Measurements from ENCODE around the gene BRINP2.

Gene BRINP2

DNA sequence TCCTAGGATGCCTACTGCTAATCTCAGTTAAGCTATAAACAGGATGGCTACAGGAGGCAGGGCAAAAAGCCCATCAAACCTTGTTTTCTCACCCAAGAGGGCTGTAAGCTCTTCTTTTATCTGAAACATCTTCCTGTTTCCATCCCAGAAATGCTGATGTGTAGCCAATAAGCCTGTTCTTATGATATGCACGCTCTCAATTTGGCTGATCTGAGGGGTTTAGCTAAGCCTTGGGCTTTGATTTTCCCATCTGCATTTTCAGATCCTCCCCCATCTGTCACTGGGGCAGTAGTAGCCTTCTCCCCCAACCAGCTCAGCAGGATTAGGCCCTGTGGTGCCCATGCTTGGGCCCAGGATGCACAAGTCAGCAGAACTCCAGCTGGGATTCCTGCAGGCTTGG, 105.0 kb downstream of the BRINP2 start:
- DNase-seq (ENCODE audit: low spot score), result no peak

DNA sequence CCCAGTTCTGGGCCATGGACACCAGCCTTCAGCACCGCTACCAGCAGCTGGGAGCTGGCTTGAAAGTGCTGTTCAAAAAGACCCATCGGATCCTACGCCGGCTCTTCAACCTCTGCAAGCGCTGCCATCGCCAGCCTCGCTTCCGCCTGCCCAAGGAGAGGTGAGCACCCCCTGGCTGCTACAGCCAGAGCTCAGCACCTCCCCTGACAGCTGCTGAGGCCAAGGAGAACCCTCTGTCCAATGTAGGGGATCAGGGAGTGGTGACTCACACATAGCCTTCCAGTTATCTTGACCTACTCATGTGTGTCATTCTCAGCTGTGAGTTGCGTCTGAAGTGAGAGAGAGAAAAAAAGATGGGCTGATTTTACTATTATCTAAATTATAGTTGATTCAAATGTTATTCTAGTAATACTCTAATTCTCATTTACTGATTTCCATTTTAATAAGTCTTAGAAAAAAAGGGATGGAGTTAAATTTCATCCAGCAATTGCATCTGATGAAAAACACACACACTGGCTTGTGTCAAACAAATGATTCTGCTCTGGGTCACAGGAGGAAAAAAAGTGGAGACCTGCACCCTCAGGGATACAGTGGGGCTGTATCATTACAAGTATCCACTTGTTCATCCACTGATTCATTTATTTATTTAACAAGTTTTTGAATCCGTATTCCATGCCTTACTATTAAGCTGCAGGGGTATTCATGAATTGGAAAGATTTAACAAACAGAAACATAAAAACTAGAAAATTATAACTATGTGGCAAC, 108.0 kb downstream of the BRINP2 start:
- DNase-seq (ENCODE audit: low spot score), result no peak

DNA sequence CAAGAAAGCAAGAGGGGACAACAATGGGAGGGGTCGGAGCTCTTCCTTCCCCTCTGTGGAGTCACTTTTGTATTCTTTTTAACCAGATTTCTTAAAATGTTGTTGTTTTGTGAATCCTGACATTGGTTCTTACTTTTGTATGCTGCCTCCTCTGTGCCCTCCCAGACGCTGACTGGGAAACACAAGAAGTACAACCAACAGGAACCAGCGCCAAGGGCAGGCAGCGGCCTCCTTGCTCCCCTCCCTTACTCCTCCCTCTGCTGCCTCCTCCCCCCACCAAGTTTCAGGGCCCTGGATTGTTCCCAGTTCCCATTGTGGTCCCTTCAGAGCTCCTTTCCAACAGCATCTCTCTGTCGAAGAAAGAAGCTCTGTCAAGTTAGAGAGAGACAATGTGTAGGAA, 111.1 kb downstream of the BRINP2 start:
- no peak for DNase-seq (ENCODE audit: low spot score)

DNA sequence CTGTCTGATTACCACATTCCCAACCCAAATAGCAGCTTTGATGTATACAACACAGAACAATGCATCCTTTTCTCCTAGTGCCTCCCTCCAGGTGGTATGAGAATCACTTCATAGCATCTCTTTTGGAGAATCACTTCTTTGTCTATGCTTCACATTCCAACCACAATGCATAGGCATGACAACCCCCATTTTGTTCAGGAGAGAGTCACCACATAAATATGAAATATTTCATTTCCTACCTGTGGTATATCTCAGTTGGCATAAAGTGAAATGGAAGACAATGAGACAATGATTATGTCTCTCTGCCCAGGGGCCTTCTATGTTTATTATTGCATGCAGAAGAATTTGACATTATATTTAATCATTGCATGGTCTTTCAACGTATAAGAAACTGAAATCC, 112.2 kb downstream of the BRINP2 start:
- DNase-seq (ENCODE audit: low spot score), result no peak

DNA sequence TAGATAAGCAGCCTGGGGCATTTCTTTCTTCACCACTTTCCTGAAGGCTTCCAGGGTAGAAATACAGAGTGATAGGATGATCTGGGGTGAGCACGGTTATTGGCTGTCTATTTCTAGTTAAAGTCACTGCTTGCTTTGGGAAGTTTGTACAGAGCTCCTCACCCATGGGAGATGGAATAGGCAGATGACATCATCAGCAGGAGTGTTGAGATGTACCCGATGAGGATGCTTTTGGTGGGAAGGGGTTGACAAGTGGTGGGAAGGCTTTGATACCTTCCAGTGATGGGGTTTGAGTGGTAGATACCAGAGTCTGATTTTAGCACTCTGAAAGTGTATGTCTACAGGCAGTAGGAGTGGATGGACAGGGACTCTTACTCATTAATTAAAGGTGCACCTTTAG, 112.6 kb downstream of the BRINP2 start:
- DNase-seq (ENCODE audit: low spot score), result no peak

DNA sequence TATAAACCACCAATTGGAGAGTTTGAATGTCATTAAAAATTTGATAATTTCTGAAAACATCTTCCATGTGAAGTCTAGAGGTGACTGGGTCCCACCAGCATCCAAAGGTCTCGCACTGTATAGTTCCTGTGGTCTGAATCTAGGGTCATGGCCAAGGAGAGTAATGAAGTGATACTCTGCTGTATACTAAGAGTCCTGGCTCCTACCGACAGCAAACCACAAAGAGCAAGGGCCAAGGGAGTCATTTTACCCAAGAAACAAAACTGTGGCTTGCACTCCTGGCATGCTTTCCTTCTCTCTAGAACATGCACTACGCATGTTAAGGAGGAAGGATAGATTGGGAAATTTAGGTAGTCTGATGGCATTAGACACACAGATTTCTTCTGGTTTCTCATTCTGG, 115.6 kb downstream of the BRINP2 start:
- no peak for DNase-seq (ENCODE audit: low spot score)

DNA sequence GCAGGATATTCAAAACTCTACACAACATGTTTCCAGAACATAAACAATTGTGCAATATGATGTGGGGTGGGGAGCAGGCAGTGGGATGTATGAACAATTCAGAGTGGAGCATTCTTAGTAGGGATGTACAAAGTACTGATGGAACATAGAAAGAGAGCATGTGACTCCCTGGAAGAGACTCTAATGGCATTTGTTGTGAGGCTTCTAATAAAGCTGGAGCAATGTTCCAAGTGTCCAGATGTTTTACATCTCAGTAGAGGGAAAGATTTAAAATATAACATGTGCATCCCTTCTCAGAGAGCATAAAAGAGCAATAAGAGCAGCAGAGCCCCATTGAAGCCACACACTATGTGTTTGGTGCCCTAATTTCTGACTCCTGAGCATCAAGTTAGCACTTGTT, 116.5 kb downstream of the BRINP2 start:
- DNase-seq (ENCODE audit: low spot score), result no peak

DNA sequence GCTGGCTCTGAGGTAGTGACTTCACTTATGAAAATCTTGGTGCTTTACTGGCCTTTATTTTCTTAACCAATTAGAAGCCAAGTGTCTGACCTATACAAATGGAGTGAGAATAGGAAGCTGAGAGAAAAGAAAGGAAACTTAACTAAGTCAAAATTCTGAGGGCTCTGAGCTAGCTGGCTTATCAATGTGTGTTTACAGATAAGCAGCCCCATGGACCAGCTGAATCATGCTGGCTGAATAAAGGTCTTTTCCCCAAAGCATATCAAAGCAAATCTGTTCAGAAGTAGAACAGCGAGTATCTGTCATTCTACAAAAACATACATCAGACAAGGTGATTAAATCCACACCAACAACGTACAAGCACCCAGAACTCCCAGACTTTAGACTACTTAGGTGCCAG, 117.2 kb downstream of the BRINP2 start:
- DNase-seq (ENCODE audit: low spot score), result no peak

DNA sequence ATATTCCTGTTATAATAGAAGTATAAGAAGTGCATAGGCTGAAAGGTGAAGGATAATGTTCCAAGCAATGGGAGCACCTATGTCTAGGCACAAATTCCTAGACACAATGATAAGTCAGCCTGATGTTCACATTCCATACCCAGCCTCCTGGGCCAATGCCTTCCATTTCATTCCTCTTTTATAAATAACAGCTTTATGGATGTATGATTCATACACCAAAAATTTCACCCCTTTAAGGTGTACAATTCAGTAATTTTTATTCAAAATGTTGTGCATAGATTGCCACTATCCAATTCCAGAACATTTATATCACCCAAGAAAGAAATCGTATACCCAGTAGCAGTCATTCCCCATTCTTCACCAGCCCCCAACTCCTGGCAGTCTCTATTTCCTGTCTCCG, 118.8 kb downstream of the BRINP2 start:
- DNase-seq (ENCODE audit: low spot score), result no peak

DNA sequence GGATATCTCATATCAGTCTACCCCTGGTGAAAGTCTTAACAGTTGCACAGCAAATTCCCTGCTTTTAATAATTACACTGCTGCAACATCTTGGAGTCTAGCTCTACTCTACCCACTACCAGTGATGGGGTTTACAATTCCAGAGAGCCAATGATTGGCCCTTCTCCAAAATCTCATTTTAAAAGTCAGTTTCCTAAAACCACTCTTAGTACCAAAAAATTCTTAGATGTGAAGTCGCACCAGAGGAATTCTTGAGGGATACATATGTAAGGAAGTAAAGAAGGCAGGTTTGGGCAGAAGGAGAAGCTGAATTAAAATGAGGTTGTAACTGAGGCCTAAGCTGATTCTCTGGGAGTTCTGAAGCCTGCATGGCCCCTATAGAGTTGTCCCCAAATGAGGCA, 129.7 kb downstream of the BRINP2 start:
- DNase-seq (ENCODE audit: low spot score), result no peak

DNA sequence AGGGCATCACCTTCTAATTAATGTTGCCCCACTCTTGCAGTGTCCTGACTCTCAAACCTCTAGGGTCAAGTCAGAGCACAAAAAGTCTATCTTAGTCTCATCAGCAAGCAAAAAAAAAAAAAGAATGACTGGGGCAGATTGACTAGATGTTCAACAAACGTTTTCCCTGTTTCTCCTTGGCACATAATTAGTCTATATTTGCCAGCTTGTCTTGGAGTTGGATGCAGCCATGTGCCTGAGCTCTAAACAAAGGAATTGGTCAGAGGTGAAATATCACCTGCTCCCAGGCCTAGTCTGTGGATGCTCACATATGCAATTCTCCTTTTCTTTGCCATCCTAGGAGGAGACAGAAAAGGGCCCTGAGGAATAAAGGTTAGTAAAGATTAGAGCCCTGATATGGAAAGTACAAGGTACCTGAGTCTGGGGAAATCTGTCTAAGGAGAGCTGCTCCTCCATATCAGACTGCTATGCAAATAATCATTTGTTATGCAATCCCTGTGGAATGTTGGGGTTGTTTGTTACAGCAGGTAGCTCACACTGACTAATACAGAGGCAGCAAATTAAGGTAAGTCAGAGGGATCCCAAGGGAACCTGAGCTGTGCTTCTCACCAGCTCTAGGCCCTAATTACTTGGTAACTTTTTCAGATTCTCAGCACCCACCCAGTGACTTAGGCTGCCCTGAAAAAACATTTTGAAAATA, 130.8 kb downstream of the BRINP2 start:
- DNase-seq (ENCODE audit: low spot score), result no peak

DNA sequence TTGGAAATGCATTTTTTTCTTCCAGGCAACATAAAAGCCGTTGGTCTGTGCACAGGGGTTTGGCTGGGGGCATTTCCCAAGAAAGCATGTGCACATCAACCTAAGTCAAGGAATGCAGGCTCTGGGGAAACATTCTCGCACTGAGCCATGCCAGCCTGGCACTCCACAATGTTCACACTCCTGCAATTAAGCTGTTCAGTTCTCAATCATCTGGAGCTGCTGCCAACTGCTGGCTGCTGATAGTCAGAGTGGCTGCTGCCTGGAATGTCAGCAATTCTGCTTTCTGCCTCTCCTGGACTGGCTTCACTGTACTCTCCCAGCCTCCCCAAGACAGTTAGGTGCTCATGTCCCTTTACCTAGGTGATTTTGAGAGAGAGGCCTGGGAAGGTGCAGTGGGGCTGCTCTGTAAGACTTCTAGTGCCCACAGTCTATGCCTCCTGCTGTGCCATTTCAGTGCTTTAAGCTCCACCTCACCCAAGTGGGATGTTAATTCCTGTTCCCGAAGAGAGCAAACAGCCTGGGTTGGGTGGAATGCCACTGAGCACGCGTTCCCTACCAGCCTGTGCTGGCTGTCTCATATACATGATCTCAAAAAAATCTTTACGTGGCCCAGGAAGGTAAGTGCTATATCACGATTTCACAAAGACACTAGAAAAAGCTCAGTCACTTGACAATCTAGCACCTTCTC, 131.7 kb downstream of the BRINP2 start:
- no peak for DNase-seq (ENCODE audit: low spot score)

DNA sequence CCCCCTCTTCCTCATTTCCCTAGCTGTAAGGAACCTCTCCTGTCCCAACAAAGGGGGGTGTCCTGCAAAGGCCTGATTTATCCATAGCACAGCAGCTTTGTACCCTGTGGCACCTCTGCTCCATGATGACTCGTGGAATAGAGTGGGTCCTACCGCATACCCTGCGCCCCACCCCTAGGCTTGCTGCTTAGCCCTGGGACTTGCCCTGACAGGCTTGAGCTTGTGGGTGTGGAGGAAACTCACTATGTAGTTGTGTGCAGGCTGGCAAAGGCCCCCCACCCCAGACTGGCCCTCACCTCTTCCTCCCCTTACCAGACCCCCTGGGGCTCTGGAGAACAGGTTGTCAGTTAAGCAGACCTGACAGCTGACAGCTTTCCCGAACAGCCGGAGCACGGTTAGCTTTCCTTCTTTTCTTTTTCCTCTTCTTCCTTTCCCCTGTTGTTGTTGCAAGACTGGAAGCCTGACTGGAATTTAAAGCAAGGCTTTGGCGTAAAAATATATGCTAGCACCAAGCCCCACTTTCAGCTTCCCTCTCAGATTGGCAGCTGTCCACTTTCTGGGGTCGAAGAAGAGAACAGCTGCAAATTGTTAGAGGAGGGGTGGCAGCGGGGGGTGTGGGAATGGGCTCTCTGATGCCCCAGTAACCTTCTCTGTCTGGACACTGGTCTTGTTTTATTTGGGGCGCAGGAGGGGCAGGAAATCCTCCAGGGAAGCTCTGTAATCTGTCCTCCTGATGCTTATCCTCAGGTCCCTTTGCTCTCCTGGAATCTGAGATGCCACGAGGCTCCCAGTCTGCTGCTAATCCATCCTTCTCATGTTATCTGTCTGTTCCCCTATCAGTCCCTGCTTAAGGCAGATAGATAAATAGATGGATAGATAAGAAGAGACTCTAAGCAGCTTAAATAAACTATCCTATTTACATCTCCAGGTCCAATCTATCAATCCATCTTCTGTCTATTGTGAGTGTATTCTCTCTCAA, 134.6 kb downstream of the BRINP2 start:
- DNase-seq (ENCODE audit: low spot score), result no peak

DNA sequence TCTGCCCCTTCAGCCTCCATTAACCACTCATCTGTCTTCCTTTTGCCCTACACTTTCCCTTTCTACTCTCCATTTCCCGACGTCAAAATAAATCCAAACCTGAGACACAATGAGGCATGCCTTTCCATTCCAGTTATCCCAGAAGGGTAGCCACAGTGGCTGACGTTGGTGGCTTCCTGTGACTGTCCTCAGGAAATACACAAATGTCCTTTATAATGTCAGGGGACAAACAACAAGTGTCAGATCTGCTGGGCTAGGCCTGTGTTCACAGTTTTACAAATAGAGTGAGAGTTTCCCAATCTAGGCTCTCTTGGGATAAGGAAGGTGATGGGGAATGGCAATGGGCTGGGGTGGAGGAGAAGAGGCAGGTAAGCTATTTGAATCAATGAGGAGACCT, 135.3 kb downstream of the BRINP2 start:
- no peak for DNase-seq (ENCODE audit: low spot score)

DNA sequence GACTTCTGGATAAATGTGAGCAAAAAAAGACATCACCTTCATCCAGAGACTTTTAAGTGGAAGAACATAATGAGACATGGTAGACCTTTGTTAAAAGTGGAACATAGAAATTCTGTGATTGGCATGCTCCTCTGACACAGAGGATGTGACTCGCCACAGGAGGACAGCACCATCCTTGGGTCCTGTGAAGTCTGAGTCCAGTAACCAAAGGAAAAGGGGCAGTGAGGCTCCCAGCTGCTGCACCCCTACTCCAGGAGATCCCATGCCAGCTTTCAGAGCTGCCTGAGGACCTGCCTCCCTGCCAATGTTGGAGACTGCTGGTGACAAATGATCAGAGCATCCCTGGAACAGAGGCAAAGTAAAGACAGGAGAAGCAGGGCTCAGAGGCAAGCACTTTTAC, 136.2 kb downstream of the BRINP2 start:
- DNase-seq (ENCODE audit: low spot score), result no peak

DNA sequence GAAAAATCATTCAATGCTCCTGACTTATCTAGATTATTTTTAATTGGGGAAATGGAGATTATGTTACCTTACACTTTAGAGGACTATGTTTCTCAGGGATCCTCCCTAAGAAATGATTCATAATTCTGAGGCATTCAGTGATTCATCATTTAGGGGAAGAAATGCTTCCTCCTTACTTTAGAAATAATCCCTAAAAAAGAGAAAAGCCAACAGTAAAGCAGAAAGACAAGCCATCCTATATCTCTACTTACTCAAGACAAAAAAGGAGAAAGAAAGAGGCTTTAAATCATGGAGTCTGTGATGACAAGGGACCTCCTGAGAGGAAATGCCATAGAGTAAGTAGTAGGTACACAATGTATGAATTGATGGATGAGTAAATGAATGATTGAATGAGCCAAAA, 137.0 kb downstream of the BRINP2 start:
- DNase-seq (ENCODE audit: low spot score), result no peak

DNA sequence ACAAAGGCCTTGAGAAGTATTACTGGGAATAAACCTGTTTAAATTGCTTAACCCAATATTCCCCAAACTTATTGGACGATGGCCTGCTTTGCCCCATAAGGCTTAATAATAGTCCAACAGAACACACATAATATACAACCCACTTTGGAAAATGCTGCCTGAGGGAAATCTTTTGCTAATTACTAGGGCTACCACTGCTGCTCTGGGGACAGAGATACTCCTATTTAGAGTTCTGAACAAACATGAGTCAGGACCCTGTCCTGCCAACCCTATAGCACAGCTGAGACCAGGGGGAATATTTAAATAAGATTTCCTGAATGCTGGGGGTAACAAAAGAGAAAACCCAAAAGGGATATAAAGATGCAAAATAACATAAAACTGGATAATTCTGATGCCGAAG, 139.1 kb downstream of the BRINP2 start:
- DNase-seq (ENCODE audit: low spot score), result no peak

DNA sequence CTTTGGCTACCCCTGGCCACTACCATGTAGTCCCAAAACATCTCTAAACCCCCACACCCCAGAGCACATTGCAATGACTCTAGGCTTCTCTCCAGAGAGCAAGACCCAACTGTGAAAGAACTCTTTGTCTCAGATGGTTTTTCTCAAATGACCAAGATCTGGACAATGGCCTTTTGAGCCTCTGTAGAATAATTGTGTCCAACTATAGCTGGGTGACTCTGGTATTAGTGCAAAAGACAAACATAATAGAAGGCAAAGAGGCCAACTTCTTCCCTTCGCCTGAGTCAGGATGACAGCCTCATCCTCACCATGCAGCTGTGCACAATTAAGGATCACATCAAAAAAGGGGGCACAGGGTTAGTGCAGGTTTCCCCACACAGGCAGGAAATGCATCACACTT, 139.6 kb downstream of the BRINP2 start:
- DNase-seq (ENCODE audit: low spot score), result no peak

DNA sequence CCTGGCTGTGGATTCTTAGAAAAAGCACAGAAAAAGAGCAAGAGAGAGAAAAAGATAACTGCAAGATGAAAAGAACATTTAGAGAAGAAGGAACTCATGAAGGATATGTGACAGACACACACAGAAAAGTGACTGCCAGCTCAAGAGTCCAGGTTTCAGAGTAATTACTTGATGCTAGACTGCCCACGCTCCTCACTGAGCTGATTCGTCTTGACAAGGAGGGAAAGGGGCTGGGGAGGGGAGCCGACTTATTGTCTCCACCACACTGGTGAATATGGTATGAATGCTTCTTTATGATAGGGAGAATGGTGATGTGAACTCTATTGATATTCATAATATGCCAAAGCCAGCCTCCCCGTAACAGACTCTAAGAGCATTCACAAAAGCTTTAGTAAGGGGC, 140.4 kb downstream of the BRINP2 start:
- no peak for DNase-seq (ENCODE audit: low spot score)

DNA sequence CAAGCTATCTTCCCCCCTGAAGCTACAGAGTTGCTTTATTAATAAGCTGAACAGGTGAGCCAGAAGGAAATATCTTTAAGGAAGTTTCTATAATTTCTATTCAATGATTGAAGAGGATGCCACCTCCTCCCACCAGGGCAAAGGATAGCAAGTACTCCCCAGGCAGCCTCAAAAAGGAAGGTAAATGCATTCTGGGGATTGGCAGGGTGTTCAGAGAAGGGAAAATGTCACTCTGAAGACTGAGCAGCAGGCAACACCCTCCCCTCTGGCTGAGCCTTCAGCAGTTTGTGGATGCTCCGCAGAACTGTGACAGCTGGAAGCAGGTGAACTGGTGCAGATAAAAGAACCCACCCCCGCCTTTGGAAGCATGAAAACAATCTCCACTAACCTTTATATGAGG, 140.8 kb downstream of the BRINP2 start:
- DNase-seq (ENCODE audit: low spot score), result no peak

DNA sequence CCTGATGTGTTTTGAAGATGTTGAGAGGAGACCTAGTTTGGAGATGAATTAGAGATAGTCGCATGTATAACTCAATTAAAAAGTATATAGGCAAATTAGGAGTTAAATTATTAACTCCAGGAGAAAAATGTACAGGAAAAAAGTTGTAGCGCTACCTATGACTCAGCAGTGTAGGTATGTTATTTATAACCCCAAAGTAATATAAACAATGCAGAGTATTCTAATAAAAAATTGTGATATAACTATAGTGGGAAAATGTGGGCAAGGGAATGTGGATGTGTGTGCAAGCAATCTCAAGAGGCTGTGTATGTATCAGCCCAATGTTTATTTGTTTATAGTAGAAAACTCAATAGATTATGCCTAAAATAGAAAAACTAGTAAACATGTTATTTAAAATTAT, 144.5 kb downstream of the BRINP2 start:
- DNase-seq (ENCODE audit: low spot score), result no peak

DNA sequence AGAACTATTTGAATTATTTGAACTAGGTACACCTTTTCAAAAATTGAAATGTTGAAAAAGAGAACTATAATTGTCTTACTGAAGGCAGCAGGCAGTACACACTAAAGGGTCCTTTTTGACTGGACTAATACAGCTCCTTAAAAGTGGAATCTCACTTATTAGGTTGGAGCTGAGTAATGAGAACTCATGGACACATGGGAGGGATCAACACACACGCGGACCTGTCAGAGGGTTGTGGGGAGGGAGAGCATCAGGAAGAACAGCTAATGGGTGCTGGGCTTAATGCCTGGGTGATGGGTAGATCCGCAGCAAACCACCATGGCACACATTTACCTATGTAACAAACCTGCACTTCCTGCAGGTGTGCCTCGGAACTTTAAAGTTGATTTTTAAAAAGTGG, 145.0 kb downstream of the BRINP2 start:
- no peak for DNase-seq (ENCODE audit: low spot score)

Data from CD4-positive, alpha-beta T cell treated with Interleukin-2 at 100 ng/mL for 4 hours (primary cell).